ENCODE data around the gene RFLNA. TPM values are rescaled to one million over a fixed set of nuclear protein-coding genes. Genes with fewer than 3 reads are reported as not detected.

RFLNA gene
- total RNA-seq, 1 donor from 2014 or later = 1.0 TPM

- DNase-seq = no peak
These were observed 16.3 kb upstream of the RFLNA start for GRCh38 chr12:124278389-124279101.

GRCh38 chr12:124279315-124279714 is 15.6 kb upstream of the RFLNA start:
- Histone ChIP-seq H3K27ac (no peak overlapping the region), H3K9me3 (no peaks in the 10 kb centered on the region), H3K27me3 (peaks cover 23% of the 10 kb centered on the region), H3K4me3 (no peak overlapping the region), H3K36me3 (no peaks in the 10 kb centered on the region), H3K4me1 (no peaks in the 10 kb centered on the region)
- DNase-seq (no peak), ATAC-seq (peak; percentile 7)
- no peak for TF ChIP-seq CTCF (IDR thresholded peaks at IDR 0.05)
- intact Hi-C loops (cut with DNase I) = no loop called here

More at GRCh38 chr12:124278389-124279101, 16.3 kb upstream of the RFLNA start:
- no peaks in the 10 kb centered on the region for H3K4me1 ChIP-seq
- H3K36me3 ChIP-seq = no peaks in the 10 kb centered on the region
- no peaks in the 10 kb centered on the region for H3K9me3 ChIP-seq
- intact Hi-C loops (cut with DNase I) = no loop called here
- peaks cover 23% of the 10 kb centered on the region for H3K27me3 ChIP-seq
- no peak for TF ChIP-seq CTCF (IDR thresholded peaks at IDR 0.05)
- no peak overlapping the region for H3K27ac ChIP-seq
- no peak for ATAC-seq
- no peak overlapping the region for H3K4me3 ChIP-seq

GRCh38 chr12:124279846-124280360 is 15.0 kb upstream of the RFLNA start:
- H3K4me3 ChIP-seq = no peak overlapping the region

GRCh38 chr12:124281309-124281708 is 13.6 kb upstream of the RFLNA start:
- H3K36me3 ChIP-seq = no peaks in the 10 kb centered on the region
- H3K27ac ChIP-seq = no peak overlapping the region
- no peak for TF ChIP-seq CTCF (IDR thresholded peaks at IDR 0.05)
- intact Hi-C loops (cut with DNase I) = no loop called here
- no peak overlapping the region for H3K4me3 ChIP-seq
- peaks cover 23% of the 10 kb centered on the region for H3K27me3 ChIP-seq
- H3K9me3 ChIP-seq = no peaks in the 10 kb centered on the region
- ATAC-seq = no peak
- H3K4me1 ChIP-seq = no peaks in the 10 kb centered on the region
- no peak for DNase-seq

More at GRCh38 chr12:124279846-124280360, 15.0 kb upstream of the RFLNA start:
- peaks cover 23% of the 10 kb centered on the region for H3K27me3 ChIP-seq
- no peaks in the 10 kb centered on the region for H3K9me3 ChIP-seq
- H3K36me3 ChIP-seq = no peaks in the 10 kb centered on the region
- TF ChIP-seq CTCF (IDR thresholded peaks at IDR 0.05) = no peak
- ATAC-seq (peak; percentile 28), DNase-seq (no peak)
- H3K4me1 ChIP-seq = no peaks in the 10 kb centered on the region
- H3K27ac ChIP-seq = no peak overlapping the region
- intact Hi-C loops (cut with DNase I) = no loop called here

GRCh38 chr12:124282287-124282686 is 12.6 kb upstream of the RFLNA start:
- H3K27ac ChIP-seq = no peak overlapping the region
- TF ChIP-seq CTCF (IDR thresholded peaks at IDR 0.05) = no peak
- no peak overlapping the region for H3K4me3 ChIP-seq
- no peaks in the 10 kb centered on the region for H3K36me3 ChIP-seq
- intact Hi-C loops (cut with DNase I) = no loop called here
- peaks cover 13% of the 10 kb centered on the region for H3K27me3 ChIP-seq
- DNase-seq = no peak
- ATAC-seq = no peak
- no peaks in the 10 kb centered on the region for H3K4me1 ChIP-seq
- no peaks in the 10 kb centered on the region for H3K9me3 ChIP-seq
